NK-92 (cell line): ENCODE data around the gene CCDC178.
"Not testable (repeated sequence)": the region's sequence is repeated elsewhere in the genome, so short reads cannot be mapped to it uniquely, and the experiment has no call there.

Experiments used
- DNase-seq: peaks from one replicate; lab custom pipeline; 2025; ENCODE audit not compliant: unreplicated experiment; lab: John Stamatoyannopoulos, UW

CCDC178 gene

GRCh38 chr18:33014060-33014796, 426.3 kb downstream of the CCDC178 start:
- no peak for DNase-seq

DNA sequence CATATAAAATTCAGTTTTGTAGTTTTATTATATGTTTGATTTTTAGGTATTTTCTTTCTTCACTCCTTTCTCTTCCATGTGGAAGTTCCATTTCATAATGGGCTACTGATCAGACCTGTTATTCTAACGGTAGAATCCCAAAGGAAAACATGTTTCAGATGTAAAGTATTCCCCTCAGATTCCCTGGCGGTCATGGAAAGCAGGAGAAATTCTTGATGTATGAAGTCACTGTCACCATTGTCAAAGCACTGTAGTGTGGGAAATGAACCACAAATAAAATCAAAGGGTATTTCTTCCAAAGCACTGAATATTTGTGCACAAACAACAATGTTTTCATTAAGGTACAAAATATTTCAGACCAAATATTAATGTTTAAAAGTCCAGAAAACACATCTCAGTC, 430.4 kb downstream of the CCDC178 start:
- no peak for DNase-seq

DNA sequence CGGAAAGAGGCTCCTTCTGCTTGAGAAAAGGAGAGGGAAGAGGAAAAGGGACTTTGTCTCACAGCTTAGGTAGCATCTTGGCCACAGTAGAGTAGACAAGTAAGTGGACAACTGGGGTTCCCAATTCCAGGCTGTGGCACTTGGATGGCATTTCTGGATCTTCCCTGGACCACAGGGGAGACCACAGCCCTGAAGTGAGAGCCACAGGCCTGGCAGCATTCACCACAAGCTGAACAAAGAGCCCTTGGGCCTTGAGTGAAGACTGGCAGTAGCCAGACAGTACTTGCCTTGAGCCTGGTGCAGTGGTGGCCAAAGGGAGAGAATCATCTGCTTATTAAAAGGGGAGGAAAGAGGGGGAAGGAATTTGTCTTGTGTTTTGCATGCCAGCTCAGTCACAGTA, 441.6 kb downstream of the CCDC178 start:
- DNase-seq = no peak

DNA sequence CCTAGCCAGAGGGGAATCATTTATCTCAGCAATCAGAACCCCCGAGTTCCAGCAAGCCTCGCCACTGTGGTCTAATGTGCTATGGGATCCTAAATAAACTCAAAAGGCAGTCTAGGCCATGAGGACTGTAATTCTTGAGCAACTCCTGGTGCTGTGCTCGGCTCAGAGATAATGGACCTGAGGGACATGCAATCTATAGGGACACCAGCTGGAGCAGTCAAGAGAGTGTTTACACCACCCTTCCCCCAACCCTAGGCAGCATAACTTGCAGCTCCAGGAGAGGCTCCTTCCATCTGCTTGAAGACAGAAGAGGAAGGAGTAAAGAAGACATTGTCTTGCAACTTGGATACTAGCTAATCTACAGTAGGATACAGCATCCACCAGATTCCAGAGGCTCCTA, 442.2 kb downstream of the CCDC178 start:
- DNase-seq = no peak

- DNase-seq = no peak
Measured at GRCh38 chr18:32983721-32984120, 456.8 kb downstream of the CCDC178 start.

GRCh38 chr18:32980896-32981295, 459.6 kb downstream of the CCDC178 start:
- DNase-seq = no peak

DNA sequence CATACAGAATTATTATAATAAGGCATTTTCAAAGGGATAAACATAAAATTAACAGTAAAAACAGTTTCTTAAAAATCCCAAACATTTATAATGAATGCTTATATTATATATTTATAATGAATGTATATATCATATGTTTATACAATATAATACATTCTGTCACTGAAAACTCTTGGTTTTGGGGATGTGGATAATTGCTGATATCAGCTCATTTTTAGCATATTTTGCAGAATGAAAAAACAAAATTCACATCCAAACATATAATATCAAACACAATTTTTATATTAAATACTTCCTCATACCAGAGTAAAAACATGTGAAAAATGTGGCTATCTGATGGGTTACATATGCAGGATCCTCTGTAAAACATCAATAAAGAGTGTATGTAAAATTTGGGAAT, 465.0 kb downstream of the CCDC178 start:
- DNase-seq = no peak

GRCh38 chr18:32975163-32975436, 465.4 kb downstream of the CCDC178 start:
- DNase-seq = no peak

GRCh38 chr18:32974421-32975162, 465.9 kb downstream of the CCDC178 start:
- DNase-seq = no peak

- DNase-seq = no peak
Measured at GRCh38 chr18:32968248-32968647, 472.3 kb downstream of the CCDC178 start.

DNA sequence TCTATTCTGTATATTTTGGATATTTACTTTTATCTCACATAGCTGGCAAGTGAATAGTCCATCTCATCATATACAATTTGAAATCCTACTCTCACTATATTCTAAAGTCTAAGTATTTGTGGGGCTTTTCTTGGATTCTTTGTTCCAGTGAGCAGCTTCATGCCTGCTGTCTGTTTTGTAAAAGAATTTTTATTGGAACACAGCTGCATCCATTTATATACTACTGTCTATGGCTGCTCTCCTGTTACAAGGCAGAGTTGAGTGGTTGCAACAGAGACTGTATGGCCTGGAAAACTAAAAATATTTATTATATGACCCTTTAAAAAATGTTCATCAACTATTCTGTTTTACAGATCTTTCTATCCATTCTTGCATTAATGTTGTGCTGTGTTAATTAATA, 474.4 kb downstream of the CCDC178 start:
- no peak for DNase-seq

- DNase-seq = no peak
Measured at GRCh38 chr18:32961538-32961937, 479.0 kb downstream of the CCDC178 start.

DNA sequence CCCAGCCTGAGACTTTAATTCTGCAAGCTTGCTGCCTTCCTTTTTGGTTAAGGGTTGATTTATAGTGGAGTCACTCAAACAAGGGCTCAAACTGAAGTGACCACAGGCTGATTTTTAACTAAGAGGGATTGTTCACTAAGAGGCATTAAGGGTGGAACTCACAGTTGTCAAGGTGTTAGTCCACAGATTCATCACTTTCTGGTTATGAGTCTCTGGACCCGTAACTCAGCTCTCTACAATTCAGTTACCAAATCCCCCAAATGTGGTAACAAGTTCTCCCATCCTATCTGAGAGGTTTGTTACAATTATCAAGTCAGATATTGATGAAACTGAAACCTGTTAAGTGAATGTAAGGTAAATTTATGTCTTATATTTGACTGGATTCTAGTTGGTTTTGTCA, 481.8 kb downstream of the CCDC178 start:
- DNase-seq = no peak

DNA sequence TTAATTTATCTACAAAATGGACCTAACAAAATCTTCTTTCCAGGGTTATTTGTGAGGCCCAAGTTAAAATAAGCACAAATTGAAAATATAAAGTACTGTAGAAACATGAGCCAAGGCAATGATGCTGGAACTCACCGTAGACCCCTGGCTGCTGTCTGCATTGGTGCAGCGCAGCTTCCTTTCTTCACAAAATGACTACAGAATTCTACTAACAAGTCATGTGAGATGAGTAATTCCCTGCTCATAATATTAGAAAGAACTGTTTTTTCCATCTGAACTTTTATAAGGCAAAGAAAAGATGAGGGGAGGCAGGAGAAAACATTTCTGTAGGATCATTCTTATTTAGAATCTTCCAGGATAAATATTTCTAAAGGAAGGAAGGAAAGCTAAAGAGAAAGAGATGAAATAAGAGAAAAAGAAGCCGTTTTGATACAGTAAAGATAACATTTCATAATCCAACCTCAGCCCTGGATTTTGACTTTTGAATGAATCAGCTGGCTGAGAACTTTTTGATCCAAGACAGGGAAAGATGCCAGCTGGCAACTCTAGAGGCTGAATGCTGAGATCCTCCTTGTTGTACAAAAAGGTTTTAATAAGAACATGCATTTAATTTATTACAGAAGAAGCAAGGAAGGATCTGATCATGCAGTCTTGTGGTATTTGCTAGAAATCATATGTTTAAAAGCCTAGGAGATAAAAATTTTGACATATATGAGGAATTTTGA, 483.8 kb downstream of the CCDC178 start:
- no peak for DNase-seq

- not testable (repeated sequence) for DNase-seq
Measured at GRCh38 chr18:32952318-32952717, 488.2 kb downstream of the CCDC178 start.

DNA sequence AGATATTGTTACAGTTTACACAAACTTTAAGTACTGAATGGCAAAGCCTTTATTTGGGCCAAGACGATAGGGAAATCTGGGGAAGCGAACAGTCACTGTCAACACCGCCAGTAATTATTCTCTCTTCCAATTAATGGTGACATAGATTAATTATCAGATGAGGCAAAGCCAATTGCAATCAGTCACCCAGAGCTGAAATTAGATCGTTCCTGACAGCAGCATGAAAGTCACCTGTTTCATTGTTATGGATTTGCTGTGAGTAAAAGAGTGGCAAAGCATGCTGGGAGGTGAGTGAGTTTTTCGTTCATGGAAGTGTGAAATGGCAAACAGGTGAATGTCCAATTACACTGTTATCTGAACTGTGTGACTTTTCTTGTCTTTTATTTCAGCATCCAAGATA, 502.9 kb downstream of the CCDC178 start:
- DNase-seq = no peak

DNA sequence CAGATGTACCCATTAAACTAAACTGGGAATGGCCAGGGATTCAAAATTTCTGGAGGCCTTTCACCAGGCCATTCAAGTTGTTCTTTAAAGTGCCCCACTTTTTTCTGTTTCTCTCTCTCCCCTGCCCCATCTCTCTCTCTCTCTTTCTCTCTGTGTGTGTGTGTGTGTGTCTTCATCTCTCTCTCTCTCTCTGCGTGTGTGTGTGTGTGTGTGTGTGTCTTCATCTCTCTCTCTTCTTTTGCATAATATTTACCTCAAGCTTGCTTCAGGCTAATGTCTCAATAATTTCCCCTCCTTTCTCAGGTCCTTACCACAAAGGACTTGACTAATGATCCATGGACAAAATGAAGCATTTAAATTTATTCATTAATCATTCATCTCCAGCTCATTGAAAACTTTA, 503.5 kb downstream of the CCDC178 start:
- no peak for DNase-seq

GRCh38 chr18:32934201-32934600, 506.3 kb downstream of the CCDC178 start:
- no peak for DNase-seq

DNA sequence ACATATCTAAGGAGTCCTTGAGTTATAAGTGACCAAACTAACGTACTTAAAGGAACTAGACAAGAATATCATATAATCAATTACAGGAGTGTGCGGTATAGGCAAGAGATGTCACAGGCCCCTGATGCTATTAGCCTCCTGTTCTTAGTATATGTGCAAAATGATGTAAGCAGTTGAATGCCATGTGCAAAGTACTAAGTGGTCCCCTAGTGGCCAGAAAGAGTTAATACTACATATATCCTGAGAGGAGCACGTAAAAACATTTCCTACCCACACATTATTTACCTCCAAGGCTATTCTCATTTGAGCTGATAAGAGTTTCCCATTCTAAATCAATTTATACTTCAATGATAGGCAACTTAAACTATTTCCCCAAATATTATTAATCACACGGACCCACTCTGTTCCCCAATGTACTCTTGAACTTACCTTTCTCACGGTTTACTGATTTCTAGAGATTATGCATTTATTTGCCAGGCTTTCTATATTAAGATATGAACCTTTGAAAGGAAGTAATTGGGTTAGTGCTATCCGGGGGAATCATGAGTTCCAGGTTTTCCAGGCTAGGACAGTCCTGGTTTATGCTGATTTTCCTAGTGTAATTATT, 509.7 kb downstream of the CCDC178 start:
- DNase-seq = no peak

DNA sequence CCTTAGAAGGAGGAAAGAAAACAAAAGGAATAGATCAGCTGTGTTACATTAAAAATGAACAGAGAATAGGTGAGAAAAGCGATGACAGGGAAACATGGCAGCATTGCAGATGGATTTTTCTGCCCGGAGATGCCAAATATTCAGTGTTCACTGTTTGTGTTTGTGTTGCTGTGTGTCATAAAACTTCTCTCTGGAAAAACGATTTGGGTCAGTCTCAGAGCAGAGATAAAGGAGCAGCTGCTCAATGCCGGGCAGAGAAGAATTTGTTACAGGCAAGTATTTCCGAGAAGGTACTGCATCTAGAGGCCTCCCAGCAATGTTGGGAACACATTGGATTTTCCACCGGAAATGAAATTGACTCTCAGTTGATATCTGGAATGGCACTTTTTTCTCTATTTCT, 511.3 kb downstream of the CCDC178 start:
- DNase-seq = no peak

DNA sequence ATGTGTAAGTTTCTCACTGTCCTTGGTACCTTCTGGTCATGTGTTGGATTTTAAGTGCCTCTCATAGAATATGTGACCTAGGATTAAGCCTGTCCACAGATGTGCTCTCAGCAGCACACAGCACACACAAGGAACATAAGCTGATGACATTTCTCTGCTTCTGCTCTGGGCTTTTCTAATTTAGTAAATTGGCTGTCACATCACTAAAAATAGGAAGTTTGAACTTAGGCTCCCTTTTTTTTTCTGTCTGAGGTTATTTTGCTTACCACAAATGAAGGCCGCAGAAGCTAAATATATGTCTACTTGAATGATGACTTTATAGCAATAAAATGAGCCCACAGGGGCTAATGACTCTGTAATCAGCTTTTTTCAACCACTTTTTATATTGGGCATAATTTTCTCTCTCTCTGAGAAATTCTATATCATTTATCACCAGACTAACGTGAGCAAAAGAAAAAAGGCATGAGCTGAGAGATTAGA, 517.5 kb downstream of the CCDC178 start:
- no peak for DNase-seq
